HL-60 (cell line): ENCODE measurements around the gene HHLA2.

Source experiments
- DNase-seq, 2 experiments: peaks; one replicate each; pipeline ENCODE4 v3.0.0-alpha.2; 2010 to 2020; ENCODE audit warnings: low read depth in 1 of 2, low spot score in 1 of 2
- H3K27ac ChIP-seq: fragments of 250-450 bp; sonication (Bioruptor Pico); replicated peaks from 2 replicates; pipeline ENCODE4 v1.5.1; 2020; ENCODE audit warnings: mild to moderate bottlenecking, moderate library complexity
- H3K27me3 ChIP-seq: fragments of 250-450 bp; sonication (Bioruptor Pico); 2 replicates; pipeline ENCODE4 v1.5.1; 2021; ENCODE audit warnings: mild to moderate bottlenecking, moderate library complexity; ENCODE audit not compliant: insufficient read depth, poor library complexity, severe bottlenecking
- H3K4me3 ChIP-seq: replicated peaks from 2 replicates; pipeline ENCODE4 v1.5.1; 2011; ENCODE audit warnings: mild to moderate bottlenecking, control low read depth, low read length; ENCODE audit not compliant: insufficient read depth
- GABPA ChIP-seq: IDR thresholded peaks from 2 replicates; pipeline ENCODE4 v1.6.1; 2012; ENCODE audit warnings: low read depth
- POLR2AphosphoS5 ChIP-seq: IDR thresholded peaks from 2 replicates; pipeline ENCODE4 v1.6.1; 2012; ENCODE audit warnings: low read depth
- SPI1 ChIP-seq: IDR thresholded peaks from 2 replicates; pipeline ENCODE4 v1.6.1; 2012; ENCODE audit warnings: low read depth, mild to moderate bottlenecking, borderline replicate concordance
- TF ChIP-seq, protein P1 (sequence below): IDR thresholded peaks from 2 replicates; pipeline ENCODE4 v1.6.1; 2012; ENCODE audit warnings: low read depth; ENCODE audit not compliant: insufficient replicate concordance
- TF ChIP-seq, protein P2 (sequence below): IDR thresholded peaks from one replicate; pipeline ENCODE4 v1.5.1; 2011; ENCODE audit warnings: low read length, control low read depth, inconsistent platforms; ENCODE audit not compliant: insufficient read depth

The HHLA2 gene

DNA sequence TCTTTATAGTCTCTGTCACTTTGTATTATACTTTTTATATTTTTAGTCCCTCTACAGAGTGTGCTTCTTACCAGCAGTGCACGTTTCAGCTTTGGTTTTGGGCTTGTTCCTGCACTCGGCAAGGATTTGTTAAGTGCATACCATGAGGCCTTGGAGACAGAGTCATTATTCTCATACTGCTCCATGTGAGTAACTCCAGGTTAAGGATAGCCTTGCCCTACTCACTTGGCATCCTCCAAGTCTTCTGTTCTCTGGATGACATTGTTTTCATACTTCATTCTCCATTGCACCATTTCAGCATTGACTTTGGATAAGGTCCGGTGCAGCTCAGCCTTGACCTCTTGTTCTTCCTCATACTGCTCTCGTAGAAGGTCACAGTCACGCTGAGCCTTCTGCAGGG, 117.7 kb downstream of the HHLA2 start:
- no peak for DNase-seq
- H3K27ac ChIP-seq: no peak overlapping the region
- H3K4me3 ChIP-seq: no peak overlapping the region
- no peak for TF ChIP-seq GABPA
- TF ChIP-seq POLR2AphosphoS5: no peak
- H3K27me3 ChIP-seq: no peaks in the 10 kb centered on the region

GRCh38 chr3:108415661-108416060, 119.3 kb downstream of the HHLA2 start:
- Histone ChIP-seq H3K27ac (no peak overlapping the region), H3K27me3 (no peaks in the 10 kb centered on the region), H3K4me3 (no peak overlapping the region)
- no peak for DNase-seq
- TF ChIP-seq, protein P1, sequence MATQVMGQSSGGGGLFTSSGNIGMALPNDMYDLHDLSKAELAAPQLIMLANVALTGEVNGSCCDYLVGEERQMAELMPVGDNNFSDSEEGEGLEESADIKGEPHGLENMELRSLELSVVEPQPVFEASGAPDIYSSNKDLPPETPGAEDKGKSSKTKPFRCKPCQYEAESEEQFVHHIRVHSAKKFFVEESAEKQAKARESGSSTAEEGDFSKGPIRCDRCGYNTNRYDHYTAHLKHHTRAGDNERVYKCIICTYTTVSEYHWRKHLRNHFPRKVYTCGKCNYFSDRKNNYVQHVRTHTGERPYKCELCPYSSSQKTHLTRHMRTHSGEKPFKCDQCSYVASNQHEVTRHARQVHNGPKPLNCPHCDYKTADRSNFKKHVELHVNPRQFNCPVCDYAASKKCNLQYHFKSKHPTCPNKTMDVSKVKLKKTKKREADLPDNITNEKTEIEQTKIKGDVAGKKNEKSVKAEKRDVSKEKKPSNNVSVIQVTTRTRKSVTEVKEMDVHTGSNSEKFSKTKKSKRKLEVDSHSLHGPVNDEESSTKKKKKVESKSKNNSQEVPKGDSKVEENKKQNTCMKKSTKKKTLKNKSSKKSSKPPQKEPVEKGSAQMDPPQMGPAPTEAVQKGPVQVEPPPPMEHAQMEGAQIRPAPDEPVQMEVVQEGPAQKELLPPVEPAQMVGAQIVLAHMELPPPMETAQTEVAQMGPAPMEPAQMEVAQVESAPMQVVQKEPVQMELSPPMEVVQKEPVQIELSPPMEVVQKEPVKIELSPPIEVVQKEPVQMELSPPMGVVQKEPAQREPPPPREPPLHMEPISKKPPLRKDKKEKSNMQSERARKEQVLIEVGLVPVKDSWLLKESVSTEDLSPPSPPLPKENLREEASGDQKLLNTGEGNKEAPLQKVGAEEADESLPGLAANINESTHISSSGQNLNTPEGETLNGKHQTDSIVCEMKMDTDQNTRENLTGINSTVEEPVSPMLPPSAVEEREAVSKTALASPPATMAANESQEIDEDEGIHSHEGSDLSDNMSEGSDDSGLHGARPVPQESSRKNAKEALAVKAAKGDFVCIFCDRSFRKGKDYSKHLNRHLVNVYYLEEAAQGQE: no peak
- TF ChIP-seq SPI1: no peak
- no peak for TF ChIP-seq POLR2AphosphoS5

DNA sequence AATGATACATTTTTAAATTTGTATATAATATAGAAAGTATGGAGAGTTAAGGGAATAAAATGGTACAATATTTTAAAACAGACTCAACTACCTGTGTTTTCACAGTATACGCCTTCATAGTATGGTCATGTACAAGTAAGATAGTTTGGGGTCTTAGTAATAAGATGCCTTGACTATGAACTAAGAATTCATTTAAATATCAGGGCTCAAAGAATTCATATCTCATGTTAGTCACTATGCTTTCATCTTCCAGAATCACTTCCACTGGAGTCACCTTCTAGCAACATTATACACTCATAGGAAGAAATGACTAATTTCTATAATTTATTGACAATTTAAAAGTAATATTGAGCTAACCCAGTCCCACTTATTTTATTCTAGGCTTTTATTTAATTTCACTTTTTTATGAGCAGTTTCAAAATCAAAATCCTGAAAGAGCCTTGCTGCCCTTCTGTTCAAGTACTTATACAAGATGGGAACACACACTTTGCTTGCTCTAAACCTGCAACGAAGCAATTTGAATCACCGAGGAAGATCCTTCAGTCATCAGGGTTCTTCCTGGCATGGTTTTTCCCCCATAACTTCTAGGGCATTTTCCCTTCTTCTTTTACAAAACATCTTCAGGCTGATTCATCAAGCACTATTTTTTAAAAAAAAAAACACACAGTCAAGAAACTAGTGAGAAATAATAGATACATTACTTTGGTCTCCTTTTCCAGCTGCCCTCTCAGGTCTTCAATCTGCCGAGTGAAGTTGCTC, 119.9 kb downstream of the HHLA2 start:
- Histone ChIP-seq H3K4me3 (no peak overlapping the region), H3K27ac (no peak overlapping the region), H3K27me3 (no peaks in the 10 kb centered on the region)
- DNase-seq: no peak
- TF ChIP-seq POLR2AphosphoS5 (no peak), SPI1 (no peak), GABPA (no peak)
- TF ChIP-seq, protein P1: no peak
- TF ChIP-seq, protein P2, sequence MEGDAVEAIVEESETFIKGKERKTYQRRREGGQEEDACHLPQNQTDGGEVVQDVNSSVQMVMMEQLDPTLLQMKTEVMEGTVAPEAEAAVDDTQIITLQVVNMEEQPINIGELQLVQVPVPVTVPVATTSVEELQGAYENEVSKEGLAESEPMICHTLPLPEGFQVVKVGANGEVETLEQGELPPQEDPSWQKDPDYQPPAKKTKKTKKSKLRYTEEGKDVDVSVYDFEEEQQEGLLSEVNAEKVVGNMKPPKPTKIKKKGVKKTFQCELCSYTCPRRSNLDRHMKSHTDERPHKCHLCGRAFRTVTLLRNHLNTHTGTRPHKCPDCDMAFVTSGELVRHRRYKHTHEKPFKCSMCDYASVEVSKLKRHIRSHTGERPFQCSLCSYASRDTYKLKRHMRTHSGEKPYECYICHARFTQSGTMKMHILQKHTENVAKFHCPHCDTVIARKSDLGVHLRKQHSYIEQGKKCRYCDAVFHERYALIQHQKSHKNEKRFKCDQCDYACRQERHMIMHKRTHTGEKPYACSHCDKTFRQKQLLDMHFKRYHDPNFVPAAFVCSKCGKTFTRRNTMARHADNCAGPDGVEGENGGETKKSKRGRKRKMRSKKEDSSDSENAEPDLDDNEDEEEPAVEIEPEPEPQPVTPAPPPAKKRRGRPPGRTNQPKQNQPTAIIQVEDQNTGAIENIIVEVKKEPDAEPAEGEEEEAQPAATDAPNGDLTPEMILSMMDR: no peak

DNA sequence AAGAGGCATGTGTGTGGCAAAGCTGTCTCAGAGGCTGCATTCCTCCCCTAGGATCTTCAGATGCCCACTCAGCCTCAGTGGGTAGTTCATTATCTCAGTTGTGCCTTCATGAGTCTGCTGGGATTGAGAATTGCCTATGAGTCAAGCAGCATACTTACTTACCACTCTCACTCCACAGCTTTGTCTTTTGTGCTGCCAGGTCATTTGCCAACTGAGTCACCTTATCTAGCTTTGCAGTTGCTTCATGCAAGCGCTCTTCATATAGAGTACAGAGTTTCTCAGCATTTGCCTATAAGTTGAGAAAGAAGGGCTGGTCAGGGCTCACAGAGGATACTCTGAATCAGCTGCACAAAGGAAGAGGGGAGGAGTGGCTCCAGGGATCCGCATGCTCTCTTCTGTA, 124.6 kb downstream of the HHLA2 start:
- no peaks in the 10 kb centered on the region for H3K27me3 ChIP-seq
- no peak for DNase-seq

More for the DNA sequence above, 124.6 kb downstream of the HHLA2 start:
- Histone ChIP-seq H3K27ac (no peak overlapping the region), H3K4me3 (no peak overlapping the region)
- TF ChIP-seq POLR2AphosphoS5: no peak
- TF ChIP-seq, protein P1: no peak
- TF ChIP-seq SPI1: no peak
- TF ChIP-seq, protein P2: no peak
- no peak for TF ChIP-seq GABPA
